Pancreas (tissue), 10 donors: ENCODE measurements around the gene E2F2. TPM values are rescaled to one million over a fixed set of nuclear protein-coding genes. Genes with fewer than 3 reads are reported as not detected.

Experiments used
- ATAC-seq, 4 donors: fragments of 200-7000 bp; cut with Tn5 transposase; one replicate each; pipeline versions ENCODE4 v1.8.0 to v1.9.1; 2020; ENCODE audit warnings: mild to moderate bottlenecking in 4 of 4, moderate library complexity in 4 of 4
- DNase-seq, 6 donors: peaks; one replicate each; pipeline ENCODE4 v3.0.0-alpha.2; 2020
- FAIRE-seq: peaks from 2 replicates; lab custom pipeline; 2012; peaks lifted over from hg19 to GRCh38; lab: Jason Lieb, UNC
- H3K27ac ChIP-seq, 4 donors: fragments of 200-600 bp; sonication (generic); 1 replicate in 3 of 4; 2 replicates in 1 of 4; pipeline versions ENCODE4 v1.5.0 to v1.8.0; 2020
- H3K27me3 ChIP-seq, 4 donors: fragments of 200-600 bp; one replicate each; pipeline ENCODE4 v1.8.0; 2021
- H3K36me3 ChIP-seq, 3 donors: fragments of 200-600 bp; sonication (generic) in 1 of 3; one replicate each; pipeline versions ENCODE4 v1.5.0 to v1.8.0; 2020 to 2021
- H3K4me1 ChIP-seq, 3 donors: fragments of 200-600 bp; one replicate each; pipeline ENCODE4 v1.8.0; 2021
- H3K4me3 ChIP-seq, 4 donors: fragments of 200-600 bp; sonication (generic) in 2 of 4; one replicate each; pipeline versions ENCODE4 v1.5.0 to v1.8.0; 2020 to 2021
- H3K9me3 ChIP-seq, 4 donors: fragments of 200-600 bp; one replicate each; pipeline ENCODE4 v1.8.0; 2021
- CTCF ChIP-seq, 4 donors: fragments of 200-600 bp; sonication (generic) in 3 of 4; IDR thresholded peaks; one replicate each; pipeline versions ENCODE4 v1.5.0 to v1.8.0; 2021; ENCODE audit warnings: antibody characterized with exemption in 4 of 4
- WGBS, 2 donors: extraction: QIAGEN DNeasy Blood & Tissue Kit; methylation state at CpG; one replicate each; pipeline ENCODE4 v1.1.7; 2013; 5-methylcytosine and 5-hydroxymethylcytosine counted together
- intact Hi-C, 3 donors: fragments of 100-400 bp; cut with DNase I; formaldehyde crosslinking; loops; one replicate each; pipeline versions ENCODE4 v1.11.1 to v1.14.2; 2022
- polyA plus RNA-seq, 2 donors: library from polyadenylated mRNA; stranded (reverse); fragments of 200-250 nt; gene quantifications; one replicate each; pipeline ENCODE4 v1.2.3, GENCODE V29; 2013
- total RNA-seq, 6 donors: library from RNA; stranded (reverse); fragmentation: NEBNext Ultra II Directional in 4 of 6; extraction: Animal tissue kit (Norgen Biotek cat#: 25700) in 4 of 6; gene quantifications; one replicate each; pipeline versions ENCODE4 v1.2.1 to v1.2.4, GENCODE V29; 2021 to 2023
- donor health status: healthy with polysubstance abuse.
- donor health status: DM: no; HTN: no; CAD: no; lungs with moderate emphysema.
- donor health status: DM: no; HTN: no; CAD: no.
- donor health status: control.
- donor health status: control.
- donor health status: Bipolar disorder and iron deficiency.
- donor health status: DM: yes; HTN: yes; CAD: no.
- donor health status: DM: no; HTN: no; CAD: no.
- donor health status: DM: no; HTN: no; CAD: no.
- donor health status: DM: yes; HTN: yes; CAD: no.

Gene E2F2
- total and polyA plus RNA-seq, 8 donors: 0.04 to 0.40 (median 0.15) TPM; not detected in 2

GRCh38 chr1:23533246-23534023 is 2.4 kb upstream of the E2F2 start:
- H3K27me3 ChIP-seq: no peaks in the 10 kb centered on the region
- H3K4me1 ChIP-seq: peaks cover 7 to 11% (median 7%) of the 10 kb centered on the region in 3 donors
- no peak overlapping the region for H3K27ac ChIP-seq
- DNase-seq (no peak), FAIRE-seq (no peak), ATAC-seq (peak in 1 of 4 donors; percentile 11)
- TF ChIP-seq CTCF (IDR thresholded peaks at IDR 0.05): no peak
- H3K36me3 ChIP-seq: no peaks in the 10 kb centered on the region
- intact Hi-C loops: no loop called here
- no peaks in the 10 kb centered on the region for H3K9me3 ChIP-seq
- 85 to 90% methylated on average over 6 of the region's 6 CpGs for WGBS, 2 donors
- no peak overlapping the region for H3K4me3 ChIP-seq

GRCh38 chr1:23531562-23532094 is 595 bp upstream of the E2F2 start:
- intact Hi-C loops: no loop called here
- Histone ChIP-seq H3K36me3 (no peaks in the 10 kb centered on the region), H3K4me3 (peak overlapping the region in 2 of 4 donors; percentile 16 to 71), H3K4me1 (peaks cover 7 to 18% (median 7%) of the 10 kb centered on the region in 3 donors), H3K27ac (no peak overlapping the region), H3K9me3 (no peaks in the 10 kb centered on the region), H3K27me3 (no peaks in the 10 kb centered on the region)
- WGBS, 2 donors: 36 to 39% methylated on average over 5 of the region's 5 CpGs
- DNase-seq: no peak
- TF ChIP-seq CTCF (IDR thresholded peaks at IDR 0.05): no peak
- no peak for FAIRE-seq
- ATAC-seq: peak in 1 of 4 donors; percentile 29

- H3K4me1 ChIP-seq: peaks cover 7 to 18% (median 7%) of the 10 kb centered on the region in 3 donors
- no peaks in the 10 kb centered on the region for H3K36me3 ChIP-seq
- 3 to 4% methylated on average over 16 to 22 of the region's 22 CpGs for WGBS, 2 donors
- intact Hi-C loops: no loop called here
- no peak for FAIRE-seq
- no peak for DNase-seq
- H3K27ac ChIP-seq: no peak overlapping the region
- no peaks in the 10 kb centered on the region for H3K9me3 ChIP-seq
- ATAC-seq: peak in 2 of 4 donors; percentile 10 to 16
- no peaks in the 10 kb centered on the region for H3K27me3 ChIP-seq
- H3K4me3 ChIP-seq: peak overlapping the region; percentile 30 to 71 (median 43)
- TF ChIP-seq CTCF (IDR thresholded peaks at IDR 0.05): no peak
Observed at GRCh38 chr1:23530087-23530746, 816 bp downstream of the E2F2 start.

- Histone ChIP-seq H3K9me3 (no peaks in the 10 kb centered on the region), H3K27ac (no peak overlapping the region), H3K27me3 (no peaks in the 10 kb centered on the region), H3K4me1 (peaks cover 7 to 18% (median 7%) of the 10 kb centered on the region in 3 donors), H3K36me3 (no peaks in the 10 kb centered on the region), H3K4me3 (no peak overlapping the region)
- FAIRE-seq: no peak
- intact Hi-C loops: no loop called here
- DNase-seq: no peak
- no peak for TF ChIP-seq CTCF (IDR thresholded peaks at IDR 0.05)
- ATAC-seq: no peak
- 44 to 61% methylated on average over 8 of the region's 8 CpGs for WGBS, 2 donors
Observed at GRCh38 chr1:23529146-23530086, 1.6 kb downstream of the E2F2 start.
